Measurements from ENCODE around the gene DCDC2C.

Gene DCDC2C

GRCh38 chr2:3661149-3661660 is 42.2 kb upstream of the DCDC2C start:
- no peak overlapping the region for H3K9ac ChIP-seq
- H3K36me3 ChIP-seq (ENCODE audit: insufficient read depth): no peaks in the 10 kb centered on the region
- H2AFZ ChIP-seq (ENCODE audit: low read depth): no peak overlapping the region
- no peaks in the 10 kb centered on the region for H3K79me2 ChIP-seq (ENCODE audit: insufficient read depth, low read depth)
- H4K20me1 ChIP-seq (ENCODE audit: insufficient read depth): no peaks in the 10 kb centered on the region
- no peaks in the 10 kb centered on the region for H3K4me1 ChIP-seq (ENCODE audit: low read depth, poor library complexity, severe bottlenecking)
- H3K27ac ChIP-seq: no peak overlapping the region
- no peak overlapping the region for H3K4me2 ChIP-seq
- H3K27me3 ChIP-seq (ENCODE audit: insufficient read depth, low read depth): no peaks in the 10 kb centered on the region
- no peak overlapping the region for H3K4me3 ChIP-seq (IDR thresholded peaks at IDR 0.05; ENCODE audit: insufficient read depth, low read depth, low read length)
- no peak for TF ChIP-seq CTCF (conservative IDR thresholded peaks at IDR 0.05; ENCODE audit: low read depth, low read length)

- no peak overlapping the region for H3K4me2 ChIP-seq
- TF ChIP-seq CTCF (conservative IDR thresholded peaks at IDR 0.05; ENCODE audit: low read depth, low read length): no peak
- no peak overlapping the region for H3K4me3 ChIP-seq (IDR thresholded peaks at IDR 0.05; ENCODE audit: insufficient read depth, low read depth, low read length)
- no peak overlapping the region for H3K27ac ChIP-seq
- H3K36me3 ChIP-seq (ENCODE audit: insufficient read depth): no peaks in the 10 kb centered on the region
- no peak overlapping the region for H2AFZ ChIP-seq (ENCODE audit: low read depth)
- H4K20me1 ChIP-seq (ENCODE audit: insufficient read depth): no peaks in the 10 kb centered on the region
- no peaks in the 10 kb centered on the region for H3K79me2 ChIP-seq (ENCODE audit: insufficient read depth, low read depth)
- H3K27me3 ChIP-seq (ENCODE audit: insufficient read depth, low read depth): no peaks in the 10 kb centered on the region
- H3K9ac ChIP-seq: no peak overlapping the region
- H3K4me1 ChIP-seq (ENCODE audit: low read depth, poor library complexity, severe bottlenecking): no peaks in the 10 kb centered on the region
Observed at GRCh38 chr2:3662239-3662638, 41.1 kb upstream of the DCDC2C start.

GRCh38 chr2:3664118-3664517 is 39.3 kb upstream of the DCDC2C start:
- Histone ChIP-seq H3K27ac (no peak overlapping the region), H3K36me3 (ENCODE audit: insufficient read depth) (no peaks in the 10 kb centered on the region), H3K9ac (no peak overlapping the region), H3K79me2 (ENCODE audit: insufficient read depth, low read depth) (no peaks in the 10 kb centered on the region), H2AFZ (ENCODE audit: low read depth) (no peak overlapping the region), H3K4me3 (IDR thresholded peaks at IDR 0.05; ENCODE audit: insufficient read depth, low read depth, low read length) (no peak overlapping the region), H3K4me1 (ENCODE audit: low read depth, poor library complexity, severe bottlenecking) (no peaks in the 10 kb centered on the region), H4K20me1 (ENCODE audit: insufficient read depth) (no peaks in the 10 kb centered on the region), H3K27me3 (ENCODE audit: insufficient read depth, low read depth) (no peaks in the 10 kb centered on the region), H3K4me2 (no peak overlapping the region)
- no peak for TF ChIP-seq CTCF (conservative IDR thresholded peaks at IDR 0.05; ENCODE audit: low read depth, low read length)

- no peaks in the 10 kb centered on the region for H3K4me1 ChIP-seq (ENCODE audit: low read depth, poor library complexity, severe bottlenecking)
- TF ChIP-seq CTCF (conservative IDR thresholded peaks at IDR 0.05; ENCODE audit: low read depth, low read length): no peak
- no peaks in the 10 kb centered on the region for H3K36me3 ChIP-seq (ENCODE audit: insufficient read depth)
- no peak overlapping the region for H3K27ac ChIP-seq
- no peaks in the 10 kb centered on the region for H3K27me3 ChIP-seq (ENCODE audit: insufficient read depth, low read depth)
- H3K9ac ChIP-seq: no peak overlapping the region
- H4K20me1 ChIP-seq (ENCODE audit: insufficient read depth): no peaks in the 10 kb centered on the region
- no peak overlapping the region for H3K4me3 ChIP-seq (IDR thresholded peaks at IDR 0.05; ENCODE audit: insufficient read depth, low read depth, low read length)
- no peaks in the 10 kb centered on the region for H3K79me2 ChIP-seq (ENCODE audit: insufficient read depth, low read depth)
- no peak overlapping the region for H2AFZ ChIP-seq (ENCODE audit: low read depth)
- H3K4me2 ChIP-seq: no peak overlapping the region
Observed at GRCh38 chr2:3664925-3665324, 38.5 kb upstream of the DCDC2C start.
